PFSK-1 (cell line): ENCODE measurements around the gene ADAMTS9.

Experiments
- FOXP2 ChIP-seq: optimal IDR thresholded peaks from 2 replicates; pipeline ENCODE3; 2011; ENCODE audit warnings: borderline replicate concordance, control low read depth, inconsistent platforms; ENCODE audit not compliant: insufficient read depth; ENCODE audit errors: extremely low read length, extremely low read depth
- POLR2AphosphoS5 ChIP-seq: IDR thresholded peaks from 2 replicates; pipeline ENCODE4 v1.6.1; 2012; ENCODE audit warnings: low read depth, mild to moderate bottlenecking, control low read depth, low read length, moderate library complexity
- REST ChIP-seq, 2 experiments: IDR thresholded peaks; 2 replicates each; pipeline versions ENCODE4 v1.6.1 to v1.8.0; 2011 to 2012; ENCODE audit warnings: low read depth in 2 of 2, low read length in 2 of 2, control low read depth in 1 of 2, inconsistent platforms in 1 of 2, mild to moderate bottlenecking in 1 of 2, moderate library complexity in 1 of 2; ENCODE audit not compliant: insufficient read depth in 1 of 2
- SIN3A ChIP-seq: IDR thresholded peaks from 2 replicates; pipeline ENCODE4 v1.6.1; 2012; ENCODE audit warnings: mild to moderate bottlenecking, low read length, moderate library complexity, borderline replicate concordance; ENCODE audit not compliant: insufficient read depth
- TAF1 ChIP-seq: IDR thresholded peaks from 2 replicates; pipeline ENCODE4 v1.6.1; 2012; ENCODE audit warnings: low read length, control low read depth, borderline replicate concordance; ENCODE audit not compliant: insufficient read depth

ADAMTS9 gene

GRCh38 chr3:64546856-64547255 lies 140.9 kb downstream of the ADAMTS9 start:
- TF ChIP-seq FOXP2: no peak
- no peak for TF ChIP-seq SIN3A
- no peak for TF ChIP-seq POLR2AphosphoS5
- no peak for TF ChIP-seq REST (IDR thresholded peaks at IDR 0.05; ENCODE audit: insufficient read depth in 1 of 2, low read depth in 2 of 2, low read length in 2 of 2)
- TF ChIP-seq TAF1: no peak

DNA sequence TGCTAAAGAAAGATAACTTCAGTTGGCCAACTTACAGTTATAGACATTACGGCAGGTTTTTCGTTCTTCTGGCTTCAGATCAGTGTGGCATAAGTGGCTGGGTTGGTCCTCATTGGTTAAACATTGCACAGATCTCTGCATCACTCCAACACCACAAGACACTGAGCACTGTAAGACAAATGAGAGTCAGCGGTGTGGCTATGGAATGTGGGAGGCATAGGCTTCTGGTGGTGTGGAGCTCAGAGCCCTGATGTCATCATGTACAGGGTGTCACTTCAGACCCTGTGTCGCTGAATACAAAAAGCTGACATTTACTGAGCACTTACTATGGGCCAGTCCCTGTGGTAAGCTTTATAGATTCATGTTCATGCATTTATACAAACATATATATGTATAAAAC lies 146.0 kb downstream of the ADAMTS9 start:
- TF ChIP-seq POLR2AphosphoS5 (no peak), FOXP2 (no peak), SIN3A (no peak), REST (IDR thresholded peaks at IDR 0.05; ENCODE audit: insufficient read depth in 1 of 2, low read depth in 2 of 2, low read length in 2 of 2) (no peak)

DNA sequence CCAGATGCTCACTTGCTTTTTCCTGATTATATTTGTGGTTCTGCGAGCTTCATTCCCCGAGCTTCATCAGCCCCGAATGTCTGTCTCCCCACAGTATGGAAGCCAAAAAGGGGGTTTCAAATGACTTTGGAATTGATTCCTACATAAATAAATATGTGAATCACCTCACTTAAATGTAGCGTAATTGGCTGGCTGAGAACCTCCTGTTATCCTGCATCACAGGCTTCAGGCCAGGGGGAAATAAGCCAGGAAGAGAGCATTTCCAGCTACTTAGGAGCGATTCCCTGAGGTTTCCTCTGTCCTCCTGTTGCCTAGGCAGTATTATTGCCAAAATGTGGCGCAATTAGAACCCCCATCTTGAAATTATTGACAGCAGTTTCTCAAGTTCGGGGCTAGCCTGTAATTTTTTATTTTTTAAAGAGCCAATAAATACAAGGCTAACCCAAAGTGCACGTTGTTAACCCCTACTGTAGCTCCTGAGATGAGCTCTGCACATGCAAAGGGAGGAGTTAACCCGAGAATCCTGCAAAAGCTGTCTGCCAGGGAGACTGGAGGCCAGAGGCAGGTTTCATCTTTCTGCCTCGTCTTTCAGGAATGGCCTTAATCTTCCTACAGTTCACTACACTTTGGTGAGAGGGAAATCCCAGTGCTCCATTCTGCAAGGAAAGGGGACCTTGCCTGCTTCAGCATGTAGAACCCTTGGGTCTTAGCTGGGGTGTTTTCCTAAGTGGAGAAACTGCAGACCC lies 148.2 kb downstream of the ADAMTS9 start:
- TF ChIP-seq REST (IDR thresholded peaks at IDR 0.05; ENCODE audit: insufficient read depth in 1 of 2, low read depth in 2 of 2, low read length in 2 of 2) (no peak), SIN3A (no peak), POLR2AphosphoS5 (no peak), TAF1 (no peak), FOXP2 (no peak)

DNA sequence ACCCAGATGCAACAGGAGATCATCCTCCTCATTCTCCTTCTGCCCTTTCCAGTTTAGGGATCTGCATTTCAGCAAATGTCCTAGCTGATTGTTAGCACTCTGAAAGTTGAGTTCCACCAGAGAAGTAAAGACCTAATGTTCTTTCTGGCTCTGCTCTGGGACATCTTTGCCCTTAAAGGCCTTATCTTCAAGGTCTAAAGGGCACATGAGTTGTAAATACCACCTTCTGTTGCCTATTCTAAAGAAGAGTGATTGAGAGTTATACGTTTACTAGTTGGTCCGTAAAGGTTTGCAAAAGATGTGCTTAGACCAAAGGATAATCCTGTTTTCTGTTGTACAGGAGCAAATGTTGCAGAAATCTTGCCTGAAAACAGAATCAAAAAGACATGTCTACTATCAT lies 151.6 kb downstream of the ADAMTS9 start:
- TF ChIP-seq TAF1: no peak
- TF ChIP-seq REST (IDR thresholded peaks at IDR 0.05; ENCODE audit: insufficient read depth in 1 of 2, low read depth in 2 of 2, low read length in 2 of 2): no peak
- TF ChIP-seq SIN3A: no peak
- no peak for TF ChIP-seq POLR2AphosphoS5
- TF ChIP-seq FOXP2: no peak
